Astrocyte of the cerebellum (primary cell): ENCODE data around the gene LRRTM4.

Experiments used
- DNase-seq: peaks from one replicate; pipeline ENCODE4 v3.0.0-alpha.2; 2011; ENCODE audit warnings: low read depth
- H3K4me3 ChIP-seq: 2 replicates; pipeline ENCODE4 v1.5.1; 2011; ENCODE audit warnings: mild to moderate bottlenecking, low read depth, low read length, moderate library complexity
- in situ Hi-C: cut with HindIII; loops from 2 replicates; pipeline ENCODE4 v1.10.0; 2017; ENCODE audit warnings: low sequenced_read_pairs
- TF ChIP-seq, protein P1 (sequence below): IDR thresholded peaks from 2 replicates; pipeline ENCODE4 v1.5.1; 2012; ENCODE audit warnings: low read length, low read depth, moderate library complexity, mild to moderate bottlenecking; ENCODE audit errors: missing control alignments

The LRRTM4 gene

DNA sequence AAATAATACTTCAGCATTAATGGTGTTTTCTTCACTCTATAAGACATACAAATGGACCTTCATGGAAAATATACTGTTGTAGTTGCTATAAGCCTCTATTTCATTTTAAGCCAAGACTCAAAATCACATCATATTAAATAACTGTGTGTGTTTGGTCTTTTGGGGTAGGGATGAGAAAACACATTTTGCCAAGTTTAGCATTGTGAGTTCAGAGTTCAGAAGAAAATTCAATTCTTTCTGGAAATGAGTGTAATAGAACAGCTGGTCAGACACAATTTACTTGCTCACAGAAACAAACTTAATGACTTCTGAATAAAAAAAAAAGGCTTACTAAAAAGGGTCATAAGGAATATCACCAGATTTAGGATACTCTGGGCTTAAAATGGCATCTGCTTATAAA is 149.5 kb downstream of the LRRTM4 start:
- TF ChIP-seq, protein P1, sequence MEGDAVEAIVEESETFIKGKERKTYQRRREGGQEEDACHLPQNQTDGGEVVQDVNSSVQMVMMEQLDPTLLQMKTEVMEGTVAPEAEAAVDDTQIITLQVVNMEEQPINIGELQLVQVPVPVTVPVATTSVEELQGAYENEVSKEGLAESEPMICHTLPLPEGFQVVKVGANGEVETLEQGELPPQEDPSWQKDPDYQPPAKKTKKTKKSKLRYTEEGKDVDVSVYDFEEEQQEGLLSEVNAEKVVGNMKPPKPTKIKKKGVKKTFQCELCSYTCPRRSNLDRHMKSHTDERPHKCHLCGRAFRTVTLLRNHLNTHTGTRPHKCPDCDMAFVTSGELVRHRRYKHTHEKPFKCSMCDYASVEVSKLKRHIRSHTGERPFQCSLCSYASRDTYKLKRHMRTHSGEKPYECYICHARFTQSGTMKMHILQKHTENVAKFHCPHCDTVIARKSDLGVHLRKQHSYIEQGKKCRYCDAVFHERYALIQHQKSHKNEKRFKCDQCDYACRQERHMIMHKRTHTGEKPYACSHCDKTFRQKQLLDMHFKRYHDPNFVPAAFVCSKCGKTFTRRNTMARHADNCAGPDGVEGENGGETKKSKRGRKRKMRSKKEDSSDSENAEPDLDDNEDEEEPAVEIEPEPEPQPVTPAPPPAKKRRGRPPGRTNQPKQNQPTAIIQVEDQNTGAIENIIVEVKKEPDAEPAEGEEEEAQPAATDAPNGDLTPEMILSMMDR: no peak
- in situ Hi-C loops: no loop called here
- H3K4me3 ChIP-seq: no peak overlapping the region
- DNase-seq: no peak

GRCh38 chr2:77370511-77370910 is 151.7 kb downstream of the LRRTM4 start:
- no peak overlapping the region for H3K4me3 ChIP-seq
- TF ChIP-seq, protein P1: no peak
- in situ Hi-C loops: no loop called here
- DNase-seq: no peak

DNA sequence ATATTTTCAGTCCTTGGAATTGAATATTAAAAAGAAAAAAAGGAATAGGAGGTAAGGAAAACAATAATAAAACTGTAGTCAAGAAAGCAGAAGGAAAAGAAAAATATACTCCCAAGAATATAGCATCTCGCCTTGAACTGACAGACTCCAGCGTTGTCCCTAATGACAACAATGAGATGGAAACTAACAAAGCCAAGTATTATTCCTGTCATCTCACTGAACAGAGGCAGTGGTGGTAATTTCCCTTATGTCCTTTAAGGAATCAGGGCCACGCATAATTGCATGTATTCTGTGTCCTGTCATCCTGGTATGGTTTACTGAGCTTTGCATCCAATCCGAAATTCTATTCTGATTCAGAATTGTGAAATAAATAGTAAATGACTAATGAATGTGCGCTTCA is 158.9 kb downstream of the LRRTM4 start:
- TF ChIP-seq, protein P1: no peak
- in situ Hi-C loops: no loop called here
- no peak for DNase-seq
- H3K4me3 ChIP-seq: no peak overlapping the region

- TF ChIP-seq, protein P1: no peak
- no peak overlapping the region for H3K4me3 ChIP-seq
- in situ Hi-C loops: no loop called here
- DNase-seq: no peak
Measured at GRCh38 chr2:77348821-77349220, 173.4 kb downstream of the LRRTM4 start.

DNA sequence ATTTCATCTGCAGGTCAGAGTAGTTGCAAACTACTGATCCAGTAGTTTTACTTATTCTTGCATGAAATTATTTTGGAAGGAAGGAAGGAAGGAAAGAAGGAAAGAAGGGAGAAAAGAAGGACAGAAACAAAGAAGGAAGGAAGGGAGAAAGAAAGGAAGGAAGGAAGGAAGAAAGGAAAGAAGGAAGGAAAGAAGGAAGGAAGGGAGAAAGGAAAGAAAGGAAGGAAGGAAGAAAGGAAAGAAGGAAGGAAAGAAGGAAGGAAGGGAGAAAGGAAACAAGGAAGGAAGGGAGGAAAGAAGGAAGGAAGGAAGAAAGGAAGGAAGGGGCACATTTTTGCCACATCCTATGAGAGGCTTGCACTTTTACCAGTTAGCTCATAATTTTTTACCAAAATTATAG is 186.2 kb downstream of the LRRTM4 start:
- in situ Hi-C loops: no loop called here
- DNase-seq: no peak
- TF ChIP-seq, protein P1: no peak
- no peak overlapping the region for H3K4me3 ChIP-seq

DNA sequence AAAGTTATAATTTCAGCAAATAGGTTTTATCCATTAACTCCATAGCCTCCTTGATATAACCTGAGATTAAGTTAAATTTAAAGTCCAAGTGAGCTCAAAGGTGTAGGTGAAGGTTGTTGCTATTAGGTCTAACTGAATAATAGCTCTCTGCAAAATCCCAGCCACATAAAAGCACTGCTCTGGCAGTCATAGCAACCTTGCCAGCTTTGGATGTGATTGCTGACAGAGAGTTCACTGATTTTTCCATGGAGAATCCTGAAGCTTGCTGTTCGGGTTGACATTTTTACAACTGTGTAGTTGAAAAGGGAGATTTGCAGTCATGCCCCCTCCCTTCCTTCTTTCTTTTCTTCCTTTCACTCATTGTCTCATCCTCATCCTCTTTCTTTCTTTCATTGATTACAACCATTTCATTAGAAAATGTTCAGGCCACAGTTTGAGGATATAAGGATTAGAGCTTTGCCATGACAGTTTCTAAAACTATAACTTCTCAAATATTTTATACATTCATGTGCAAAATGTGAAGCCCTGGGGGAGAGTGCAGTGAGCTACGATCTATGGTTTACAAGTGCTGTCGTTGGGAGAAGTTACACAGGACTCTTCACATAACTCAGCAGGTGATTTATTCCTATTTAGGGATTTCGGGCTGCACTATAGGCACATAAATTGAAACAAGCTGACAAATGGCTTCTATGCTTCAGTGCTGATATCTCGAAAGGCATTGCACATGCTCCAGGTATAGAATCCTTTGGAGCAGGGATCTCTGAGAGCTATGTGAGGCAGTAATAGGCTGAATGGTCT is 193.8 kb downstream of the LRRTM4 start:
- DNase-seq: no peak
- in situ Hi-C loops: no loop called here
- no peak overlapping the region for H3K4me3 ChIP-seq
- TF ChIP-seq, protein P1: no peak
